Vagina (tissue), 2 donors: Measurements from ENCODE around the gene SCFD2.

Experiments
- POLR2A ChIP-seq, 2 donors: fragments of 450-650 bp; IDR thresholded peaks; one replicate each; pipeline ENCODE4 v1.6.1; 2017; ENCODE audit warnings: antibody characterized with exemption in 2 of 2, mild to moderate bottlenecking in 2 of 2, moderate library complexity in 2 of 2
- POLR2AphosphoS5 ChIP-seq, 2 donors: sonication (generic); formaldehyde crosslinking; IDR thresholded peaks; one replicate each; pipeline ENCODE4 v1.9.0; 2017; ENCODE audit warnings: antibody characterized with exemption in 2 of 2, mild to moderate bottlenecking in 2 of 2, low read depth in 1 of 2; ENCODE audit not compliant: insufficient read depth in 1 of 2
- TF ChIP-seq, protein P1 (sequence below), 3 experiments: fragments of 450-650 bp in 2 of 3; fragments of 200-600 bp in 1 of 3; sonication (generic) in 1 of 3; IDR thresholded peaks; one replicate each; pipeline ENCODE4 v1.5.1; 2017 to 2019; ENCODE audit warnings: antibody characterized with exemption in 3 of 3, mild to moderate bottlenecking in 2 of 3, moderate library complexity in 2 of 3

DNA sequence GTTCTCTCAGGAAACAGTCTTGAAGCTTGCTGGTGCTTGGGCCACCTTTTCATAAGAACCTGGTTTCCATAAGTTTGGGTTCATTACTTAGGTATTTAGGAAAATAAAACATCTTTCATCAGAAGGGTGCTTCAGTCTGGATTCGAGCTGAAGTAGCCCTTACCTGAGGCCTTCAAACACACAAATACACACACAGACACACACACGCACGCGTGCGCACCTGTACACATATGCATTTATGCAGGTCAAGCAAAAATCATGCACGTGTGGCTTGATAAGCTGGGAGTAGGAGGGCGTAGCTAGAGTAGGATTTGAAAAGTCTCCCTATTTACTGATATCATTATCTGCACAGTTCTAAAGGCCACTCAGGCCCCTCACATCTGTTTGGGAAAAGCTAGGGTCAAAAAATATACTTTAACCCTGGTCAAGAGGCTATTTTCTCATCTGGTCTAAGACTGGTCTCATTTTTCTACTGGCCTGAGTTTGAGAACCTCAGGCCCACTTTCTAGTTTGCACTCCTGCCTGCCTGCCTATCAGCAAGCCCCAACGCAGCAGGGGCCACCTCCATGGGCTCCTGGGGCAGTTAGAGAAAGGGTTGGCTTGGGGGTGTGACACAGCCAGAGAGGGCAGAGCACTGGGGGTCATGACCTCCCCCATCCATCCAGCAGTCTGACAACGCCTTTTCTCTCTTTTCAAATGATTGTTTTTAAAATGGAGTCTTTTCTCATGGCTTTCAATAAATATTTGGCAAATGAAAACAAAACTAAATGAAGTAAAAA, 439.5 kb downstream of the SCFD2 start:
- TF ChIP-seq POLR2AphosphoS5 (IDR thresholded peaks at IDR 0.05; ENCODE audit: insufficient read depth in 1 of 2, low read depth in 1 of 2) (no peak), POLR2A (IDR thresholded peaks at IDR 0.05) (no peak)
- TF ChIP-seq, protein P1, sequence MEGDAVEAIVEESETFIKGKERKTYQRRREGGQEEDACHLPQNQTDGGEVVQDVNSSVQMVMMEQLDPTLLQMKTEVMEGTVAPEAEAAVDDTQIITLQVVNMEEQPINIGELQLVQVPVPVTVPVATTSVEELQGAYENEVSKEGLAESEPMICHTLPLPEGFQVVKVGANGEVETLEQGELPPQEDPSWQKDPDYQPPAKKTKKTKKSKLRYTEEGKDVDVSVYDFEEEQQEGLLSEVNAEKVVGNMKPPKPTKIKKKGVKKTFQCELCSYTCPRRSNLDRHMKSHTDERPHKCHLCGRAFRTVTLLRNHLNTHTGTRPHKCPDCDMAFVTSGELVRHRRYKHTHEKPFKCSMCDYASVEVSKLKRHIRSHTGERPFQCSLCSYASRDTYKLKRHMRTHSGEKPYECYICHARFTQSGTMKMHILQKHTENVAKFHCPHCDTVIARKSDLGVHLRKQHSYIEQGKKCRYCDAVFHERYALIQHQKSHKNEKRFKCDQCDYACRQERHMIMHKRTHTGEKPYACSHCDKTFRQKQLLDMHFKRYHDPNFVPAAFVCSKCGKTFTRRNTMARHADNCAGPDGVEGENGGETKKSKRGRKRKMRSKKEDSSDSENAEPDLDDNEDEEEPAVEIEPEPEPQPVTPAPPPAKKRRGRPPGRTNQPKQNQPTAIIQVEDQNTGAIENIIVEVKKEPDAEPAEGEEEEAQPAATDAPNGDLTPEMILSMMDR (IDR thresholded peaks at IDR 0.05): no peak
